Measurements from ENCODE around the gene ATXN1.

The ATXN1 gene

DNA sequence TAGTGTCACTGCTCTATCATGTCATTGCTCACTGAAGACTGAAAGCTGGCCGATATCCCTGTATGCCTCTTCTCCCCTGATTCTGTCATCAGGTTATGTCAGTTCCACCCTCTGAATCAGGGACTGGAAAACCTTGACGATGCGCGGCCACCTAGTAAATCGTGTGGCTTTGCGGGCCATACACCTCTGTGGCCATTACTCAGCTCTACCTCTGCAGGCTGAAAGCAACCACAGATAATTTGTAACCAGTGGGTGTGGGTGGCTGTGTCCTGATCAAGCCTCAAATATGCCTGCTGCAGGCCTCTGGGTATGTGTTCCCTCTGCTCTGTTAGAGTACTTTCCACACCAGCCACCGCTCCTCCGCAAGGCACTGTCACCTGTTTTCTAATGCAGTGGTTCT, 417.7 kb downstream of the ATXN1 start:
- ATAC-seq = no peak
- TF ChIP-seq, protein P1, sequence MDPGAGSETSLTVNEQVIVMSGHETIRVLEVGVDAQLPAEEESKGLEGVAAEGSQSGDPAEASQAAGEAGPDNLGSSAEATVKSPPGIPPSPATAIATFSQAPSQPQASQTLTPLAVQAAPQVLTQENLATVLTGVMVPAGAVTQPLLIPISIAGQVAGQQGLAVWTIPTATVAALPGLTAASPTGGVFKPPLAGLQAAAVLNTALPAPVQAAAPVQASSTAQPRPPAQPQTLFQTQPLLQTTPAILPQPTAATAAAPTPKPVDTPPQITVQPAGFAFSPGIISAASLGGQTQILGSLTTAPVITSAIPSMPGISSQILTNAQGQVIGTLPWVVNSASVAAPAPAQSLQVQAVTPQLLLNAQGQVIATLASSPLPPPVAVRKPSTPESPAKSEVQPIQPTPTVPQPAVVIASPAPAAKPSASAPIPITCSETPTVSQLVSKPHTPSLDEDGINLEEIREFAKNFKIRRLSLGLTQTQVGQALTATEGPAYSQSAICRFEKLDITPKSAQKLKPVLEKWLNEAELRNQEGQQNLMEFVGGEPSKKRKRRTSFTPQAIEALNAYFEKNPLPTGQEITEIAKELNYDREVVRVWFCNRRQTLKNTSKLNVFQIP (CRISPR knock-in tag; IDR thresholded peaks at IDR 0.05; ENCODE audit: borderline replicate concordance, low read depth) = no peak
- TF ChIP-seq SNAI2 (CRISPR knock-in tag; IDR thresholded peaks at IDR 0.05) (no peak), OSR1 (CRISPR knock-in tag; IDR thresholded peaks at IDR 0.05) (no peak), GLIS3 (CRISPR knock-in tag; IDR thresholded peaks at IDR 0.05) (no peak), BACH2 (CRISPR knock-in tag; IDR thresholded peaks at IDR 0.05; ENCODE audit: borderline replicate concordance) (no peak), TOX (CRISPR knock-in tag; IDR thresholded peaks at IDR 0.05; ENCODE audit: borderline replicate concordance) (no peak), PPARA (CRISPR knock-in tag; IDR thresholded peaks at IDR 0.05; ENCODE audit: borderline replicate concordance) (no peak), ZNF8 (CRISPR knock-in tag; IDR thresholded peaks at IDR 0.05) (no peak), ARNTL (CRISPR knock-in tag; IDR thresholded peaks at IDR 0.05; ENCODE audit: borderline replicate concordance, low read depth) (no peak), ZC3H10 (CRISPR knock-in tag; IDR thresholded peaks at IDR 0.05) (no peak), RARB (CRISPR knock-in tag; IDR thresholded peaks at IDR 0.05) (no peak), ESRRG (CRISPR knock-in tag; IDR thresholded peaks at IDR 0.05) (no peak), ZNF70 (CRISPR knock-in tag; IDR thresholded peaks at IDR 0.05) (no peak)
- TF ChIP-seq, protein P2, sequence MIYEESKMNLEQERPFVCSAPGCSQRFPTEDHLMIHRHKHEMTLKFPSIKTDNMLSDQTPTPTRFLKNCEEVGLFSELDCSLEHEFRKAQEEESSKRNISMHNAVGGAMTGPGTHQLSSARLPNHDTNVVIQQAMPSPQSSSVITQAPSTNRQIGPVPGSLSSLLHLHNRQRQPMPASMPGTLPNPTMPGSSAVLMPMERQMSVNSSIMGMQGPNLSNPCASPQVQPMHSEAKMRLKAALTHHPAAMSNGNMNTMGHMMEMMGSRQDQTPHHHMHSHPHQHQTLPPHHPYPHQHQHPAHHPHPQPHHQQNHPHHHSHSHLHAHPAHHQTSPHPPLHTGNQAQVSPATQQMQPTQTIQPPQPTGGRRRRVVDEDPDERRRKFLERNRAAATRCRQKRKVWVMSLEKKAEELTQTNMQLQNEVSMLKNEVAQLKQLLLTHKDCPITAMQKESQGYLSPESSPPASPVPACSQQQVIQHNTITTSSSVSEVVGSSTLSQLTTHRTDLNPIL (CRISPR knock-in tag; IDR thresholded peaks at IDR 0.05; ENCODE audit: low read depth) = no peak
- TF ChIP-seq, protein P3, sequence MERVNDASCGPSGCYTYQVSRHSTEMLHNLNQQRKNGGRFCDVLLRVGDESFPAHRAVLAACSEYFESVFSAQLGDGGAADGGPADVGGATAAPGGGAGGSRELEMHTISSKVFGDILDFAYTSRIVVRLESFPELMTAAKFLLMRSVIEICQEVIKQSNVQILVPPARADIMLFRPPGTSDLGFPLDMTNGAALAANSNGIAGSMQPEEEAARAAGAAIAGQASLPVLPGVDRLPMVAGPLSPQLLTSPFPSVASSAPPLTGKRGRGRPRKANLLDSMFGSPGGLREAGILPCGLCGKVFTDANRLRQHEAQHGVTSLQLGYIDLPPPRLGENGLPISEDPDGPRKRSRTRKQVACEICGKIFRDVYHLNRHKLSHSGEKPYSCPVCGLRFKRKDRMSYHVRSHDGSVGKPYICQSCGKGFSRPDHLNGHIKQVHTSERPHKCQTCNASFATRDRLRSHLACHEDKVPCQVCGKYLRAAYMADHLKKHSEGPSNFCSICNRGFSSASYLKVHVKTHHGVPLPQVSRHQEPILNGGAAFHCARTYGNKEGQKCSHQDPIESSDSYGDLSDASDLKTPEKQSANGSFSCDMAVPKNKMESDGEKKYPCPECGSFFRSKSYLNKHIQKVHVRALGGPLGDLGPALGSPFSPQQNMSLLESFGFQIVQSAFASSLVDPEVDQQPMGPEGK (CRISPR knock-in tag; IDR thresholded peaks at IDR 0.05; ENCODE audit: borderline replicate concordance) = no peak
- TF ChIP-seq, protein P4, sequence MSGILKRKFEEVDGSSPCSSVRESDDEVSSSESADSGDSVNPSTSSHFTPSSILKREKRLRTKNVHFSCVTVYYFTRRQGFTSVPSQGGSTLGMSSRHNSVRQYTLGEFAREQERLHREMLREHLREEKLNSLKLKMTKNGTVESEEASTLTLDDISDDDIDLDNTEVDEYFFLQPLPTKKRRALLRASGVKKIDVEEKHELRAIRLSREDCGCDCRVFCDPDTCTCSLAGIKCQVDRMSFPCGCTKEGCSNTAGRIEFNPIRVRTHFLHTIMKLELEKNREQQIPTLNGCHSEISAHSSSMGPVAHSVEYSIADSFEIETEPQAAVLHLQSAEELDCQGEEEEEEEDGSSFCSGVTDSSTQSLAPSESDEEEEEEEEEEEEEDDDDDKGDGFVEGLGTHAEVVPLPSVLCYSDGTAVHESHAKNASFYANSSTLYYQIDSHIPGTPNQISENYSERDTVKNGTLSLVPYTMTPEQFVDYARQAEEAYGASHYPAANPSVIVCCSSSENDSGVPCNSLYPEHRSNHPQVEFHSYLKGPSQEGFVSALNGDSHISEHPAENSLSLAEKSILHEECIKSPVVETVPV (CRISPR knock-in tag; IDR thresholded peaks at IDR 0.05) = no peak

DNA sequence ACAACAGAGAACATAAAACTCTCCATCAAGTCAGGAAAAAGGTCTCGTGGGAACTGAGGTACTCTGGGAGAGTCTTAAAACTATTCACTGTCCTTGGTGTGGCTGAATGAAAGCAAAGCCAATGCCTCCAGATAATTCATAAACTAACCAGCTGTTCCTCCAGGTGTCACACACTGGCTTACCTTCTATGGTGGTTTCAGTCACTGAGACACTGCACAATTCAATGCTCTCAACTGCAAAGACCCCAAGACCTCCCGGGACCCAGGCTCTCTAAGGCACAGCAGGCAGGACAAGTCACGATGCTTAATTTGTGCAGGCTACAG, 422.0 kb downstream of the ATXN1 start:
- no peak for ATAC-seq
- TF ChIP-seq SNAI2 (CRISPR knock-in tag; IDR thresholded peaks at IDR 0.05) (no peak), ZNF8 (CRISPR knock-in tag; IDR thresholded peaks at IDR 0.05) (no peak), CSDC2 (CRISPR knock-in tag; IDR thresholded peaks at IDR 0.05) (no peak), ZC3H10 (CRISPR knock-in tag; IDR thresholded peaks at IDR 0.05) (no peak), ZNF70 (CRISPR knock-in tag; IDR thresholded peaks at IDR 0.05) (no peak)
- TF ChIP-seq, protein P4 (CRISPR knock-in tag; IDR thresholded peaks at IDR 0.05) = no peak

DNA sequence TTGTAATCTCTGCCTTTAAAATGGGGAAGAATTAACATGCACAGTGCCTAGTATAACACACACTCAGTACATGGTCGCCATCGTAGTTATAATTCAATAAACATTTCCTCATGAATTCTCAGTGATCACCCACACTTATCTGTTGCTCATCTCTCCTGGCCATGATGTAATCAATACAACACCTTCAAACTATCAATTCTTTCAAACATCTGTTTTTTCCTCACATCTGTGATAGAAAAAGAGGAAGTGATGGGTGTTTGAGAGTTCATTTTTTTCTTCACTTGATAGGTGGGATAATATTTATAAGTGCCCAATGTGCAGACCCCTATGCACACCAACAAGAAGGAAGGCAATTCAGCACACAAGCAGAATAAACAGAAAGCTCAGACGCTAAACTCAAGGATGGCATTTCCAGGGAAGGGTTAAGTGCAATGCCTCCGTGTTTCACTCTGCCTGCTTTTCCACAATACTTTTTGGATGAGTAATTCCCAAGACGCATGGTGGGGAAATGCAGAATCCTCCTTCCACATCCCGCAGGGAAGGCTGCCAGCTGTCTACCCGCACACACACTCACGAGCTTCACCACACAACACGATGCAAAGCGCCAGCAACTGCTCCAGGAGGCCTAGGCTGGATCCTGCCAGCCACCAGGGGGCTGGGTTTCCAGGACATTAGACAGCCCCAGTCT, 422.5 kb downstream of the ATXN1 start:
- ATAC-seq = peak; percentile 87

More for the DNA sequence above, 422.5 kb downstream of the ATXN1 start:
- 0 out of 2 replicates have a peak, but pooled peaks have one; percentile 40 for TF ChIP-seq ZFP3 (CRISPR knock-in tag; IDR thresholded peaks at IDR 0.05)
- TF ChIP-seq RARB (CRISPR knock-in tag; IDR thresholded peaks at IDR 0.05) = 0 out of 2 replicates have a peak, but pooled peaks have one; percentile 39
- no peak for TF ChIP-seq TOX (CRISPR knock-in tag; IDR thresholded peaks at IDR 0.05; ENCODE audit: borderline replicate concordance)
- TF ChIP-seq, protein P5, sequence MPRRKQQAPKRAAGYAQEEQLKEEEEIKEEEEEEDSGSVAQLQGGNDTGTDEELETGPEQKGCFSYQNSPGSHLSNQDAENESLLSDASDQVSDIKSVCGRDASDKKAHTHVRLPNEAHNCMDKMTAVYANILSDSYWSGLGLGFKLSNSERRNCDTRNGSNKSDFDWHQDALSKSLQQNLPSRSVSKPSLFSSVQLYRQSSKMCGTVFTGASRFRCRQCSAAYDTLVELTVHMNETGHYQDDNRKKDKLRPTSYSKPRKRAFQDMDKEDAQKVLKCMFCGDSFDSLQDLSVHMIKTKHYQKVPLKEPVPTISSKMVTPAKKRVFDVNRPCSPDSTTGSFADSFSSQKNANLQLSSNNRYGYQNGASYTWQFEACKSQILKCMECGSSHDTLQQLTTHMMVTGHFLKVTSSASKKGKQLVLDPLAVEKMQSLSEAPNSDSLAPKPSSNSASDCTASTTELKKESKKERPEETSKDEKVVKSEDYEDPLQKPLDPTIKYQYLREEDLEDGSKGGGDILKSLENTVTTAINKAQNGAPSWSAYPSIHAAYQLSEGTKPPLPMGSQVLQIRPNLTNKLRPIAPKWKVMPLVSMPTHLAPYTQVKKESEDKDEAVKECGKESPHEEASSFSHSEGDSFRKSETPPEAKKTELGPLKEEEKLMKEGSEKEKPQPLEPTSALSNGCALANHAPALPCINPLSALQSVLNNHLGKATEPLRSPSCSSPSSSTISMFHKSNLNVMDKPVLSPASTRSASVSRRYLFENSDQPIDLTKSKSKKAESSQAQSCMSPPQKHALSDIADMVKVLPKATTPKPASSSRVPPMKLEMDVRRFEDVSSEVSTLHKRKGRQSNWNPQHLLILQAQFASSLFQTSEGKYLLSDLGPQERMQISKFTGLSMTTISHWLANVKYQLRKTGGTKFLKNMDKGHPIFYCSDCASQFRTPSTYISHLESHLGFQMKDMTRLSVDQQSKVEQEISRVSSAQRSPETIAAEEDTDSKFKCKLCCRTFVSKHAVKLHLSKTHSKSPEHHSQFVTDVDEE (CRISPR knock-in tag; IDR thresholded peaks at IDR 0.05) = peak; percentile 52; the same call in 1 of the 2 replicates
